Measurements from ENCODE around the gene UBE3B.

DNA sequence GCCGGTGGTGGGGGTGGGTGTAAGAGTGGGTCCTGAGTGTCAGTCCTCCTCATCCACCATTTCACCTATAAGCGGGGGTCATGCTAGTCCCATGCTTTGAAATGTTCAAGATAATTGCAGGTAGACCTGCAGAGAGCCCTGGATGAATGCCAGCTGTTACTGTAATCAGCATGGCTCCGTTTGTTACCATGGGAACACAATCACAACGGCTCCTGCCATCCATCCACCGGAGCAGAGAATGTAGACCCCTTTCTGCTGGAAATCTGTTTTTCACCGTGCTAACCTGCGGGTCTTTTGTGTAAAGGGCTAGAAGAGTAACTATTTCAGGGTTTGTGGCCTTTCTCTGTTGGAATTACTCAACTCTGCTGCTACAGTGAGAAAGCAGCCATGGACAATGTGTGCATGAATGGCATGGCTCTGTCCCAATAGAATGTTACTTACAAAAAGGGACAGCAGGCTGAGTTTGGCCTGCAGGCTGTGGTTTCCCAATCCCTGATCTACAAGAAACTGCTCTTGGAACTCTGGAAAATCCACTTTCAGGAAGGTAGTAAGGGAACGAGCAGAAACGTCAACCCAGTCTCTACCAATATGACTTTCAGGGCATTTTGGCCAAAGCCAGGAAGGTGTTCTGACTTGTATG, 36.5 kb upstream of the UBE3B start:
- TF ChIP-seq EZH2 (IDR thresholded peaks at IDR 0.05; ENCODE audit: borderline replicate concordance, insufficient read depth, low read depth, low read length, poor library complexity, severe bottlenecking) (no peak), CTCF (IDR thresholded peaks at IDR 0.05) (no peak)

Data from B cell (primary cell).